Dermis blood vessel endothelial cell (primary cell): ENCODE measurements around the gene CCDC102B. TPM values are rescaled to one million over a fixed set of nuclear protein-coding genes. Genes with fewer than 3 reads are reported as not detected.
"Not testable (repeated sequence)": the region's sequence is repeated elsewhere in the genome, so short reads cannot be mapped to it uniquely, and the experiment has no call there.

Experiments
- DNase-seq: peaks from one replicate; pipeline ENCODE4 v3.0.0; 2010
- total RNA-seq: library from RNA; depleted of rRNA; stranded (reverse); fragments of >200 nt; gene quantifications from 2 replicates; pipeline ENCODE4 v1.2.3, GENCODE V29; 2014

The CCDC102B gene
- total RNA-seq, 1 donor from 2014 or later = 15.1 TPM

GRCh38 chr18:68983126-68983525 is 185.2 kb downstream of the CCDC102B start:
- DNase-seq = no peak

- no peak for DNase-seq
Observed at GRCh38 chr18:68984342-68984741, 186.5 kb downstream of the CCDC102B start.

- DNase-seq = no peak
Observed at GRCh38 chr18:68985172-68985820, 187.4 kb downstream of the CCDC102B start.

- no peak for DNase-seq
Observed at GRCh38 chr18:68991286-68991685, 193.4 kb downstream of the CCDC102B start.

GRCh38 chr18:68992719-68993482 is 195.0 kb downstream of the CCDC102B start:
- no peak for DNase-seq

- DNase-seq = no peak
Observed at GRCh38 chr18:68995675-68996074, 197.8 kb downstream of the CCDC102B start.

- no peak for DNase-seq
Observed at GRCh38 chr18:68997845-68998244, 200.0 kb downstream of the CCDC102B start.

- DNase-seq = no peak
Observed at GRCh38 chr18:69000366-69000765, 202.5 kb downstream of the CCDC102B start.

- no peak for DNase-seq
Observed at GRCh38 chr18:69002233-69002632, 204.4 kb downstream of the CCDC102B start.

GRCh38 chr18:69006212-69006611 is 208.3 kb downstream of the CCDC102B start:
- not testable (repeated sequence) for DNase-seq

GRCh38 chr18:69008538-69008937 is 210.7 kb downstream of the CCDC102B start:
- DNase-seq = no peak

- DNase-seq = no peak
Observed at GRCh38 chr18:69021211-69021805, 223.4 kb downstream of the CCDC102B start.

- DNase-seq = no peak
Observed at GRCh38 chr18:69022426-69022825, 224.5 kb downstream of the CCDC102B start.

- no peak for DNase-seq
Observed at GRCh38 chr18:69031571-69031970, 233.7 kb downstream of the CCDC102B start.

GRCh38 chr18:69032009-69032408 is 234.1 kb downstream of the CCDC102B start:
- no peak for DNase-seq

GRCh38 chr18:69035756-69036155 is 237.9 kb downstream of the CCDC102B start:
- no peak for DNase-seq

- no peak for DNase-seq
Observed at GRCh38 chr18:69044215-69044614, 246.3 kb downstream of the CCDC102B start.

- no peak for DNase-seq
Observed at GRCh38 chr18:69064063-69064462, 266.2 kb downstream of the CCDC102B start.

- no peak for DNase-seq
Observed at GRCh38 chr18:69067048-69067447, 269.2 kb downstream of the CCDC102B start.

GRCh38 chr18:69071680-69072079 is 273.8 kb downstream of the CCDC102B start:
- no peak for DNase-seq

GRCh38 chr18:69081846-69082245 is 284.0 kb downstream of the CCDC102B start:
- DNase-seq = no peak

- no peak for DNase-seq
Observed at GRCh38 chr18:69082499-69082898, 284.6 kb downstream of the CCDC102B start.

- no peak for DNase-seq
Observed at GRCh38 chr18:69085951-69086350, 288.1 kb downstream of the CCDC102B start.

GRCh38 chr18:69088973-69089372 is 291.1 kb downstream of the CCDC102B start:
- DNase-seq = no peak
